ENCODE results near the gene GMDS. TPM values are rescaled to one million over a fixed set of nuclear protein-coding genes. Genes with fewer than 3 reads are reported as not detected.

The GMDS gene
- total and polyA plus RNA-seq, 2 experiments from 2014 or later = 30.1 to 36.5 TPM

- Mint-ChIP-seq H3K27me3 (ENCODE audit: insufficient read depth, low read depth, poor library complexity) (no peaks in the 10 kb centered on the region), H3K4me3 (no peak overlapping the region), H3K27ac (no peak overlapping the region), H3K9me3 (no peaks in the 10 kb centered on the region), H3K4me1 (peaks cover 5% of the 10 kb centered on the region; the same call in 2 of the 3 replicates), H3K36me3 (ENCODE audit: low read depth) (no peaks in the 10 kb centered on the region)
- Histone ChIP-seq H3K4me3 (no peak overlapping the region), H3K27ac (ENCODE audit: low read depth) (no peak overlapping the region), H3K4me1 (ENCODE audit: insufficient read depth) (peaks cover 12% of the 10 kb centered on the region), H3K4me2 (no peak overlapping the region), H2AFZ (no peak overlapping the region), H3K79me2 (replicated peaks; ENCODE audit: insufficient read depth) (no peaks in the 10 kb centered on the region), H3K27me3 (ENCODE audit: insufficient read depth) (no peaks in the 10 kb centered on the region), H3K9me2 (ENCODE audit: insufficient read depth) (no peaks in the 10 kb centered on the region), H3F3A (replicated peaks; ENCODE audit: low read depth) (no peaks in the 10 kb centered on the region), H4K20me1 (replicated peaks; ENCODE audit: insufficient read depth) (no peaks in the 10 kb centered on the region), H3K36me3 (ENCODE audit: insufficient read depth) (no peaks in the 10 kb centered on the region)
- no peak for DNase-seq (ENCODE audit: low spot score)
- ATAC-seq = no peak
- TF ChIP-seq ETS1 (IDR thresholded peaks at IDR 0.05) (no peak), STAT1 (IDR thresholded peaks at IDR 0.05; ENCODE audit: unreplicated experiment) (no peak), JUNB (IDR thresholded peaks at IDR 0.05; ENCODE audit: unreplicated experiment) (no peak), EZH2phosphoT487 (IDR thresholded peaks at IDR 0.05; ENCODE audit: unreplicated experiment) (no peak), CTCF (conservative IDR thresholded peaks at IDR 0.05; ENCODE audit: low read depth in 2 of 2) (no peak), REST (IDR thresholded peaks at IDR 0.05; ENCODE audit: unreplicated experiment) (no peak), ZNF462 (CRISPR knock-in tag; IDR thresholded peaks at IDR 0.05) (no peak), ZNF331 (CRISPR knock-in tag; IDR thresholded peaks at IDR 0.05; ENCODE audit: low read depth) (no peak), ZNF114 (CRISPR knock-in tag; IDR thresholded peaks at IDR 0.05) (no peak), NANOG (IDR thresholded peaks at IDR 0.05; ENCODE audit: borderline replicate concordance) (no peak), CREB1 (CRISPR knock-in tag; IDR thresholded peaks at IDR 0.05; ENCODE audit: low read depth) (no peak)
Measured at GRCh38 chr6:2101213-2101612, 144.2 kb downstream of the GMDS start.
